SK-N-SH (cell line): ENCODE results near the gene LAMB1. TPM values are rescaled to one million over a fixed set of nuclear protein-coding genes. Genes with fewer than 3 reads are reported as not detected.
A peak's percentile ranks its signal among the peaks of the same experiment; 100 is the strongest.

ENCODE experiments used
- CTCF ChIA-PET: fragments of 300-600, 350-600 bp; formaldehyde crosslinking; extraction: SDS; loops from one replicate; lab custom pipeline; 2021; lab: Yijun Ruan, JAX
- POLR2A ChIA-PET: fragments of 350-600 bp; sonication (Branson Sonifier 250); formaldehyde crosslinking; extraction: SDS; loops from one replicate; lab custom pipeline; 2020; ENCODE audit warnings: antibody characterized with exemption, inconsistent platforms; lab: Yijun Ruan, JAX
- DNase-seq: peaks from one replicate; pipeline ENCODE4 v3.0.0; 2012
- H2AFZ ChIP-seq: fragments of 200-600 bp; sonication (generic); 2 replicates; pipeline ENCODE4 v1.8.1; 2016; ENCODE audit warnings: antibody characterized with exemption, mild to moderate bottlenecking, low read depth
- H3F3A ChIP-seq: fragments of 200-600 bp; sonication (generic); replicated peaks from 2 replicates; pipeline ENCODE3; 2016; ENCODE audit warnings: antibody characterized with exemption, mild to moderate bottlenecking; ENCODE audit not compliant: insufficient read depth
- H3K27ac ChIP-seq, 2 experiments: fragments of 200-500 bp in 1 of 2; fragments of 200-600 bp in 1 of 2; sonication (Bioruptor generic) in 1 of 2; sonication (generic), shearing (Covaris generic) in 1 of 2; 2 replicates each; pipeline versions ENCODE4 v1.5.1 to v1.6.1; 2014 to 2016; ENCODE audit warnings: low read depth in 2 of 2, inconsistent platforms in 1 of 2, low read length in 1 of 2, mild to moderate bottlenecking in 1 of 2, mixed read lengths in 1 of 2
- H3K27me3 ChIP-seq: fragments of 200-600 bp; sonication (generic), shearing (Covaris generic); 2 replicates; pipeline ENCODE4 v1.6.1; 2016; ENCODE audit warnings: mixed run types; ENCODE audit not compliant: insufficient read depth
- H3K36me3 ChIP-seq, 2 experiments: fragments of 200-500 bp in 1 of 2; fragments of 200-600 bp in 1 of 2; sonication (Bioruptor generic) in 1 of 2; sonication (generic) in 1 of 2; replicated peaks in 1 of 2; 2 replicates each; pipeline versions ENCODE3 to v1.5.1; 2014 to 2016; ENCODE audit warnings: low read length in 1 of 2, mild to moderate bottlenecking in 1 of 2; ENCODE audit not compliant: insufficient read depth in 2 of 2, control insufficient read depth in 1 of 2
- H3K4me1 ChIP-seq, 2 experiments: fragments of 200-500 bp in 1 of 2; fragments of 200-600 bp in 1 of 2; sonication (Bioruptor generic) in 1 of 2; sonication (generic), shearing (Covaris generic) in 1 of 2; 2 replicates each; pipeline versions ENCODE4 v1.5.1 to v1.6.1; 2014 to 2016; ENCODE audit warnings: low read depth in 1 of 2, low read length in 1 of 2, mixed run types in 1 of 2; ENCODE audit not compliant: insufficient read depth in 2 of 2, control insufficient read depth in 1 of 2
- H3K4me2 ChIP-seq: fragments of 200-600 bp; sonication (generic), shearing (Covaris generic); 2 replicates; pipeline ENCODE4 v1.6.1; 2017; ENCODE audit warnings: mixed run types
- H3K4me3 ChIP-seq, 2 experiments: fragments of 200-500 bp in 1 of 2; fragments of 200-600 bp in 1 of 2; sonication (Bioruptor generic) in 1 of 2; sonication (generic), shearing (Covaris generic) in 1 of 2; 2 replicates each; pipeline versions ENCODE4 v1.5.1 to v1.8.1; 2014 to 2016; ENCODE audit warnings: low read depth in 2 of 2, inconsistent platforms in 1 of 2, low read length in 1 of 2, mild to moderate bottlenecking in 1 of 2, mixed read lengths in 1 of 2, moderate library complexity in 1 of 2
- H3K79me2 ChIP-seq: fragments of 200-600 bp; sonication (generic); 2 replicates; pipeline ENCODE4 v1.8.1; 2017; ENCODE audit warnings: mild to moderate bottlenecking; ENCODE audit not compliant: insufficient read depth
- H3K9ac ChIP-seq: fragments of 200-600 bp; sonication (generic); 2 replicates; pipeline ENCODE4 v1.6.1; 2017; ENCODE audit warnings: mixed run types
- H3K9me2 ChIP-seq: fragments of 200-600 bp; sonication (generic); 2 replicates; pipeline ENCODE4 v1.6.1; 2017; ENCODE audit warnings: mixed run types
- H3K9me3 ChIP-seq: fragments of 200-600 bp; sonication (generic); 2 replicates; pipeline ENCODE4 v1.6.1; 2017; ENCODE audit warnings: mixed run types, mild to moderate bottlenecking, moderate library complexity
- H4K20me1 ChIP-seq: fragments of 200-600 bp; sonication (generic); 2 replicates; pipeline ENCODE4 v1.6.1; 2017; ENCODE audit warnings: mild to moderate bottlenecking, mixed run types; ENCODE audit not compliant: insufficient read depth
- NFIC ChIP-seq: IDR thresholded peaks from 2 replicates; pipeline ENCODE4 v1.4.0; 2012; ENCODE audit warnings: borderline replicate concordance
- NRF1 ChIP-seq: IDR thresholded peaks from 2 replicates; pipeline ENCODE4 v1.6.1; 2012; ENCODE audit warnings: low read depth, mild to moderate bottlenecking, low read length
- PBX3 ChIP-seq: IDR thresholded peaks from 2 replicates; pipeline ENCODE4; 2012
- RCOR1 ChIP-seq: fragments of 150-350 bp; IDR thresholded peaks from 2 replicates; pipeline ENCODE4 v1.6.1; 2017; ENCODE audit warnings: antibody characterized with exemption, low read length
- RXRA ChIP-seq: IDR thresholded peaks from 2 replicates; pipeline ENCODE4 v1.4.0; 2012; ENCODE audit warnings: low read depth, mild to moderate bottlenecking, borderline replicate concordance
- SMC3 ChIP-seq: IDR thresholded peaks from 2 replicates; pipeline ENCODE4 v1.6.1; 2012; ENCODE audit warnings: low read depth, low read length, improper control_type of control experiment
- TCF12 ChIP-seq: IDR thresholded peaks from 2 replicates; pipeline ENCODE4 v1.4.0; 2012
- USF2 ChIP-seq: fragments of 150-350 bp; IDR thresholded peaks from 2 replicates; pipeline ENCODE4 v1.6.1; 2017; ENCODE audit warnings: antibody characterized with exemption, low read length, low read depth, borderline replicate concordance
- WGBS: methylation state at CpG from one replicate; pipeline ENCODE4 v1.1.6; 2017; ENCODE audit warnings: low lambda C conversion rate; 5-methylcytosine and 5-hydroxymethylcytosine counted together
- polyA plus RNA-seq, 3 experiments: library from polyadenylated mRNA; depleted of rRNA; stranded (reverse); fragments of >200 nt; gene quantifications; 2 replicates each; pipeline ENCODE4 v1.2.3, GENCODE V29; 2012
- TF ChIP-seq, protein P1 (sequence below): fragments of 150-350 bp; IDR thresholded peaks from 2 replicates; pipeline ENCODE4 v1.6.1; 2016; ENCODE audit warnings: mild to moderate bottlenecking, low read depth, low read length
- TF ChIP-seq, protein P2 (sequence below): IDR thresholded peaks from 2 replicates; pipeline ENCODE4 v1.4.0; 2012; ENCODE audit warnings: low read depth, borderline replicate concordance

The LAMB1 gene
- polyA plus RNA-seq, 1 of the 3 experiments (the other 2 are of a cell fraction): 435 TPM

DNA sequence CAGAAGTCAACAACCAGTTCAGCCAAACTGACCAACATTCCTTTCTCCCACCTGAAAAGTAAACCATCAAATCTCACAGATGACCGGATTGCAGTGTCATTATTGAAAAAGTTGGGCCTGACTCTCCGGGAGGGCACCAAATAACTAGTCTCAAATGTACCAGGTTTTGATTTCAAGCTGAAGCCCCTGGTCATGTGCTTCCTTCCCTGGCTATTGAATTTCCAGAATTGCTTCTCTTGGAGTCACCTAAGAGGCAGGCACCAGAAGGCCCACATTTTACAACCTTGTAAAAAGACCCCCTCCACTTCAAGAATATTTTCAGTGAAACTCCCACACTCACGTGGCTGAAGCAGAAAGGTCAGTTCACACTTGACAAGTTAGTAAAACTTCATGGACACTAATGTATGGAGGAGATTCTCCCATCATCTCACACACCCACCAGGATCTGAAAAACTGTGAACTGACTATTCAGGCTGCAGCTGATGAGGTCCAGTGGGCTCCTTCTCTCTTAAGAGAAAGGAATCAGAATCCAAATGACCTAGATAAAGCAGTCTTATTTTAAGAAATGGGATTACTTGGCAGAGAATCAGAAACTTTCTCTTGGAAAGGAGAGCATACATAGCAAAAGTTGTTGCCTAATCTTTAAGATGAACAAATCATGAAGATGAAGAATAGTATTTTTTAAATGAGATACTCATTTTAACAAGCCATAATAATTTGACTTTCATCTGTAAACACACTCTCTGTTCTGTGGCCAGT is 58.4 kb downstream of the LAMB1 start:
- Histone ChIP-seq H3K4me1 (peaks cover 25 to 47% of the 10 kb centered on the region in 2 experiments), H3K9me3 (no peaks in the 10 kb centered on the region), H3F3A (peaks cover 75% of the 10 kb centered on the region), H3K27ac (peak overlapping the region; percentile 0 to 40; a peak in 2 of 4 replicates), H3K9ac (no peak overlapping the region), H3K4me3 (no peak overlapping the region), H4K20me1 (no peaks in the 10 kb centered on the region; the same call in 1 of the 2 replicates), H3K79me2 (peaks cover 11% of the 10 kb centered on the region; the same call in 1 of the 2 replicates), H2AFZ (no peak overlapping the region), H3K4me2 (no peak overlapping the region), H3K27me3 (no peaks in the 10 kb centered on the region), H3K9me2 (no peaks in the 10 kb centered on the region), H3K36me3 (peaks cover 77 to 85% of the 10 kb centered on the region in 2 experiments)
- DNase-seq: no peak
- TF ChIP-seq, protein P1, sequence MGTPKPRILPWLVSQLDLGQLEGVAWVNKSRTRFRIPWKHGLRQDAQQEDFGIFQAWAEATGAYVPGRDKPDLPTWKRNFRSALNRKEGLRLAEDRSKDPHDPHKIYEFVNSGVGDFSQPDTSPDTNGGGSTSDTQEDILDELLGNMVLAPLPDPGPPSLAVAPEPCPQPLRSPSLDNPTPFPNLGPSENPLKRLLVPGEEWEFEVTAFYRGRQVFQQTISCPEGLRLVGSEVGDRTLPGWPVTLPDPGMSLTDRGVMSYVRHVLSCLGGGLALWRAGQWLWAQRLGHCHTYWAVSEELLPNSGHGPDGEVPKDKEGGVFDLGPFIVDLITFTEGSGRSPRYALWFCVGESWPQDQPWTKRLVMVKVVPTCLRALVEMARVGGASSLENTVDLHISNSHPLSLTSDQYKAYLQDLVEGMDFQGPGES: no peak
- no peak for TF ChIP-seq TCF12
- TF ChIP-seq PBX3: no peak
- no peak for TF ChIP-seq USF2
- CTCF ChIA-PET: interaction anchor here (2.2 kb wide), 1 partner anchor 201 kb away, joined by 5 read pairs; no protein-coding TSS in a partner anchor
- 95% methylated on average over 3 of the region's 3 CpGs for WGBS
- POLR2A ChIA-PET: no interaction called here

GRCh38 chr7:107943018-107943417 is 59.9 kb downstream of the LAMB1 start:
- peaks cover 35 to 52% of the 10 kb centered on the region in 2 experiments for H3K4me1 ChIP-seq
- ChIA-PET CTCF (interaction anchor here (0.6 kb wide), 1 partner anchor 68 kb away, joined by 3 read pairs; no protein-coding TSS in a partner anchor), POLR2A (no interaction called here)
- TF ChIP-seq, protein P2, sequence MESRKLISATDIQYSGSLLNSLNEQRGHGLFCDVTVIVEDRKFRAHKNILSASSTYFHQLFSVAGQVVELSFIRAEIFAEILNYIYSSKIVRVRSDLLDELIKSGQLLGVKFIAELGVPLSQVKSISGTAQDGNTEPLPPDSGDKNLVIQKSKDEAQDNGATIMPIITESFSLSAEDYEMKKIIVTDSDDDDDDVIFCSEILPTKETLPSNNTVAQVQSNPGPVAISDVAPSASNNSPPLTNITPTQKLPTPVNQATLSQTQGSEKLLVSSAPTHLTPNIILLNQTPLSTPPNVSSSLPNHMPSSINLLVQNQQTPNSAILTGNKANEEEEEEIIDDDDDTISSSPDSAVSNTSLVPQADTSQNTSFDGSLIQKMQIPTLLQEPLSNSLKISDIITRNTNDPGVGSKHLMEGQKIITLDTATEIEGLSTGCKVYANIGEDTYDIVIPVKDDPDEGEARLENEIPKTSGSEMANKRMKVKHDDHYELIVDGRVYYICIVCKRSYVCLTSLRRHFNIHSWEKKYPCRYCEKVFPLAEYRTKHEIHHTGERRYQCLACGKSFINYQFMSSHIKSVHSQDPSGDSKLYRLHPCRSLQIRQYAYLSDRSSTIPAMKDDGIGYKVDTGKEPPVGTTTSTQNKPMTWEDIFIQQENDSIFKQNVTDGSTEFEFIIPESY: no peak
- TF ChIP-seq NFIC (no peak), SMC3 (no peak), RCOR1 (no peak), RXRA (no peak), NRF1 (no peak)
- peaks cover 7% of the 10 kb centered on the region; the same call in 1 of the 2 replicates for H3K79me2 ChIP-seq
- H4K20me1 ChIP-seq: no peaks in the 10 kb centered on the region
- H3K9me2 ChIP-seq: no peaks in the 10 kb centered on the region
- no peaks in the 10 kb centered on the region for H3K9me3 ChIP-seq
- H2AFZ ChIP-seq: no peak overlapping the region
- WGBS: 95% methylated on average over 4 of the region's 4 CpGs
- peaks cover 77% of the 10 kb centered on the region for H3F3A ChIP-seq
- peak overlapping the region; percentile 53 to 98; a peak in 2 of 4 replicates for H3K27ac ChIP-seq
- DNase-seq: no peak
- no peak overlapping the region for H3K9ac ChIP-seq
- H3K4me3 ChIP-seq: no peak overlapping the region
- no peak overlapping the region for H3K4me2 ChIP-seq
- H3K27me3 ChIP-seq: no peaks in the 10 kb centered on the region
- H3K36me3 ChIP-seq: peaks cover 68 to 86% of the 10 kb centered on the region in 2 experiments
